Nephron progenitor cell (in vitro differentiated cells): ENCODE data around the gene ZNF319.

ENCODE experiments used
- DNase-seq: peaks from one replicate; pipeline ENCODE4 v3.0.0; 2021
- H3K27ac Mint-ChIP-seq: 2 replicates; pipeline ENCODE4 v1.8.0; 2021; ENCODE audit warnings: mild to moderate bottlenecking, moderate library complexity, mixed read lengths
- H3K27me3 Mint-ChIP-seq: 2 replicates; pipeline ENCODE4 v1.8.0; 2021; ENCODE audit warnings: mild to moderate bottlenecking, low read depth, mixed read lengths; ENCODE audit not compliant: poor library complexity
- H3K36me3 Mint-ChIP-seq: 2 replicates; pipeline ENCODE4 v1.8.0; 2021; ENCODE audit warnings: low read depth, mixed read lengths
- H3K4me1 Mint-ChIP-seq: 2 replicates; pipeline ENCODE4 v1.8.0; 2021; ENCODE audit warnings: mixed read lengths
- H3K4me3 Mint-ChIP-seq: 2 replicates; pipeline ENCODE4 v1.8.0; 2021; ENCODE audit warnings: mild to moderate bottlenecking, moderate library complexity, mixed read lengths
- H3K9me3 Mint-ChIP-seq: 2 replicates; pipeline ENCODE4 v1.8.0; 2021; ENCODE audit warnings: mild to moderate bottlenecking, moderate library complexity, mixed read lengths
- CTCF ChIP-seq: fragments of 200-600 bp; sonication (generic); IDR thresholded peaks from 2 replicates; pipeline ENCODE4 v1.5.0; 2021; ENCODE audit warnings: antibody characterized with exemption

The ZNF319 gene

GRCh38 chr16:58034128-58034685 lies 33.7 kb upstream of the ZNF319 start:
- peaks cover 49% of the 10 kb centered on the region for H3K4me1 Mint-ChIP-seq
- H3K4me3 Mint-ChIP-seq = no peak overlapping the region
- H3K27ac Mint-ChIP-seq = no peak overlapping the region
- H3K27me3 Mint-ChIP-seq = peaks cover 16% of the 10 kb centered on the region
- H3K9me3 Mint-ChIP-seq = no peaks in the 10 kb centered on the region
- H3K36me3 Mint-ChIP-seq = peaks cover 13% of the 10 kb centered on the region
- DNase-seq = no peak
- TF ChIP-seq CTCF = no peak

GRCh38 chr16:58032710-58033293 lies 32.3 kb upstream of the ZNF319 start:
- H3K27me3 Mint-ChIP-seq = peaks cover 25% of the 10 kb centered on the region
- H3K4me3 Mint-ChIP-seq = no peak overlapping the region
- no peak for TF ChIP-seq CTCF
- DNase-seq = peak; percentile 40
- peaks cover 53% of the 10 kb centered on the region for H3K4me1 Mint-ChIP-seq
- H3K36me3 Mint-ChIP-seq = peaks cover 6% of the 10 kb centered on the region
- H3K27ac Mint-ChIP-seq = no peak overlapping the region
- no peaks in the 10 kb centered on the region for H3K9me3 Mint-ChIP-seq

- Mint-ChIP-seq H3K4me1 (peaks cover 56% of the 10 kb centered on the region), H3K9me3 (no peaks in the 10 kb centered on the region), H3K27me3 (peaks cover 25% of the 10 kb centered on the region), H3K36me3 (no peaks in the 10 kb centered on the region), H3K27ac (no peak overlapping the region), H3K4me3 (no peak overlapping the region)
- no peak for TF ChIP-seq CTCF
- DNase-seq = no peak
Measured at GRCh38 chr16:58031016-58031800, 30.7 kb upstream of the ZNF319 start.

GRCh38 chr16:58030136-58030840 lies 29.8 kb upstream of the ZNF319 start:
- H3K27me3 Mint-ChIP-seq = peaks cover 27% of the 10 kb centered on the region
- DNase-seq = no peak
- peaks cover 52% of the 10 kb centered on the region for H3K4me1 Mint-ChIP-seq
- H3K36me3 Mint-ChIP-seq = no peaks in the 10 kb centered on the region
- H3K4me3 Mint-ChIP-seq = no peak overlapping the region
- no peak for TF ChIP-seq CTCF
- H3K9me3 Mint-ChIP-seq = no peaks in the 10 kb centered on the region
- H3K27ac Mint-ChIP-seq = peak overlapping the region; percentile 23

GRCh38 chr16:58029410-58029809 lies 28.9 kb upstream of the ZNF319 start:
- Mint-ChIP-seq H3K9me3 (no peaks in the 10 kb centered on the region), H3K4me3 (peak overlapping the region; percentile 45), H3K36me3 (no peaks in the 10 kb centered on the region), H3K27me3 (peaks cover 36% of the 10 kb centered on the region), H3K27ac (no peak overlapping the region), H3K4me1 (peaks cover 50% of the 10 kb centered on the region)
- DNase-seq = no peak
- TF ChIP-seq CTCF = no peak
